Osteocyte (in vitro differentiated cells): ENCODE results near the gene SOCS2. TPM values are rescaled to one million over a fixed set of nuclear protein-coding genes. Genes with fewer than 3 reads are reported as not detected.

Experiments used
- DNase-seq: peaks from one replicate; pipeline ENCODE4 v3.0.0; 2021; ENCODE audit warnings: mixed read lengths; ENCODE audit not compliant: unreplicated experiment; ENCODE audit errors: extremely low spot score
- H3K27ac Mint-ChIP-seq: one replicate; pipeline ENCODE4 v1.8.0; 2021; ENCODE audit warnings: mild to moderate bottlenecking, mixed read lengths; ENCODE audit not compliant: unreplicated experiment
- H3K27me3 Mint-ChIP-seq: one replicate; pipeline ENCODE4 v1.8.0; 2021; ENCODE audit warnings: mixed read lengths; ENCODE audit not compliant: unreplicated experiment
- H3K36me3 Mint-ChIP-seq: one replicate; pipeline ENCODE4 v1.8.0; 2021; ENCODE audit warnings: mixed read lengths; ENCODE audit not compliant: unreplicated experiment
- H3K4me1 Mint-ChIP-seq: one replicate; pipeline ENCODE4 v1.8.0; 2021; ENCODE audit warnings: mixed read lengths; ENCODE audit not compliant: unreplicated experiment
- H3K4me3 Mint-ChIP-seq: one replicate; pipeline ENCODE4 v1.8.0; 2021; ENCODE audit warnings: mild to moderate bottlenecking, moderate library complexity, mixed read lengths; ENCODE audit not compliant: unreplicated experiment
- H3K9me3 Mint-ChIP-seq: one replicate; pipeline ENCODE4 v1.8.0; 2021; ENCODE audit warnings: mixed read lengths; ENCODE audit not compliant: unreplicated experiment
- total RNA-seq: library from RNA; stranded (reverse); gene quantifications from 2 replicates; pipeline ENCODE4 v1.2.1, GENCODE V29; 2021
- TF ChIP-seq, protein P1 (sequence below): fragments of 200-600 bp; sonication (generic); IDR thresholded peaks from 2 replicates; pipeline ENCODE4 v1.5.0; 2021; ENCODE audit warnings: antibody characterized with exemption, mild to moderate bottlenecking, moderate library complexity

The SOCS2 gene
- total RNA-seq, 1 donor from 2014 or later = 28.1 TPM

DNA sequence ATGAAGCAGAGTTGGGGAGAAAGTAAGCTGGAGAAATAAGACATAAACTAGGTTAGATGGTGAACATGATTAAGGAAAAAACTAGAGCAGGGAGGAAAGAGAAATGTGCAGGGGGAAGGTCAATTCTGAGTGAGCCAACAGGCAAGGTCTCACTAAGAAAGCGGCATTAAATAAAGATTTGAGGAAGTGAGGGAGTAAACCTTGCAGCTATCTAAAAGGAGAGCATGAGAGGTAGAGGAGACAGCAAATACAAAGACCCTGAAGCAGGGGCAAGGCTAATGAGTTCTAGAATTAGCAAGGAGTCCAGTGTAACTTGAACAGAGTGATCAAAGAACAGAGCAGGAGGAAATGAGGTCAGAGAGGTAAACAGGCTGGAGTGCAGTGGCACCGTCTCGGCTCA lies 4.4 kb upstream of the SOCS2 start:
- H3K4me3 Mint-ChIP-seq = no peak overlapping the region
- no peaks in the 10 kb centered on the region for H3K9me3 Mint-ChIP-seq
- DNase-seq = no peak
- peaks cover 6% of the 10 kb centered on the region for H3K4me1 Mint-ChIP-seq
- no peak overlapping the region for H3K27ac Mint-ChIP-seq
- H3K27me3 Mint-ChIP-seq = no peaks in the 10 kb centered on the region
- TF ChIP-seq, protein P1, sequence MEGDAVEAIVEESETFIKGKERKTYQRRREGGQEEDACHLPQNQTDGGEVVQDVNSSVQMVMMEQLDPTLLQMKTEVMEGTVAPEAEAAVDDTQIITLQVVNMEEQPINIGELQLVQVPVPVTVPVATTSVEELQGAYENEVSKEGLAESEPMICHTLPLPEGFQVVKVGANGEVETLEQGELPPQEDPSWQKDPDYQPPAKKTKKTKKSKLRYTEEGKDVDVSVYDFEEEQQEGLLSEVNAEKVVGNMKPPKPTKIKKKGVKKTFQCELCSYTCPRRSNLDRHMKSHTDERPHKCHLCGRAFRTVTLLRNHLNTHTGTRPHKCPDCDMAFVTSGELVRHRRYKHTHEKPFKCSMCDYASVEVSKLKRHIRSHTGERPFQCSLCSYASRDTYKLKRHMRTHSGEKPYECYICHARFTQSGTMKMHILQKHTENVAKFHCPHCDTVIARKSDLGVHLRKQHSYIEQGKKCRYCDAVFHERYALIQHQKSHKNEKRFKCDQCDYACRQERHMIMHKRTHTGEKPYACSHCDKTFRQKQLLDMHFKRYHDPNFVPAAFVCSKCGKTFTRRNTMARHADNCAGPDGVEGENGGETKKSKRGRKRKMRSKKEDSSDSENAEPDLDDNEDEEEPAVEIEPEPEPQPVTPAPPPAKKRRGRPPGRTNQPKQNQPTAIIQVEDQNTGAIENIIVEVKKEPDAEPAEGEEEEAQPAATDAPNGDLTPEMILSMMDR = no peak
- peaks cover 6% of the 10 kb centered on the region for H3K36me3 Mint-ChIP-seq

DNA sequence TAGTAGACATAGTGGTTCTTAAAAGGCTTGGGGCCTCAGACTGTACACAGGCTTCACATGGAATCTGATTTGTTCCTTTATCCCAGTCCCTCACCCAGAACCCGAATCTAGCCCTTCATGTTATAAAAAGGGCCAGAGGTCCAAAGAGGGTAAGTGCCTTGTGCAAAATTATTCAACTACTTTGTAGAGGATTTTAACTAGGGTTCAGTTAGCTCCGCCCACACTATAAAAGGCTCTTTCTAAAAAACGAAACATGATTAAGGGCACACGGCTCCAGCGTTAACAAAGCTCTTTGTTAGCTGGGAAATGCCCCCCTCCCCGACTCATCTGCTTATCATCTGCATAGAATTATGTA lies 3.2 kb upstream of the SOCS2 start:
- no peaks in the 10 kb centered on the region for H3K9me3 Mint-ChIP-seq
- no peaks in the 10 kb centered on the region for H3K27me3 Mint-ChIP-seq
- peak overlapping the region; percentile 78 for H3K27ac Mint-ChIP-seq
- TF ChIP-seq, protein P1 = no peak
- H3K4me3 Mint-ChIP-seq = peak overlapping the region; percentile 86
- H3K36me3 Mint-ChIP-seq = peaks cover 5% of the 10 kb centered on the region
- DNase-seq = no peak
- H3K4me1 Mint-ChIP-seq = peaks cover 12% of the 10 kb centered on the region

DNA sequence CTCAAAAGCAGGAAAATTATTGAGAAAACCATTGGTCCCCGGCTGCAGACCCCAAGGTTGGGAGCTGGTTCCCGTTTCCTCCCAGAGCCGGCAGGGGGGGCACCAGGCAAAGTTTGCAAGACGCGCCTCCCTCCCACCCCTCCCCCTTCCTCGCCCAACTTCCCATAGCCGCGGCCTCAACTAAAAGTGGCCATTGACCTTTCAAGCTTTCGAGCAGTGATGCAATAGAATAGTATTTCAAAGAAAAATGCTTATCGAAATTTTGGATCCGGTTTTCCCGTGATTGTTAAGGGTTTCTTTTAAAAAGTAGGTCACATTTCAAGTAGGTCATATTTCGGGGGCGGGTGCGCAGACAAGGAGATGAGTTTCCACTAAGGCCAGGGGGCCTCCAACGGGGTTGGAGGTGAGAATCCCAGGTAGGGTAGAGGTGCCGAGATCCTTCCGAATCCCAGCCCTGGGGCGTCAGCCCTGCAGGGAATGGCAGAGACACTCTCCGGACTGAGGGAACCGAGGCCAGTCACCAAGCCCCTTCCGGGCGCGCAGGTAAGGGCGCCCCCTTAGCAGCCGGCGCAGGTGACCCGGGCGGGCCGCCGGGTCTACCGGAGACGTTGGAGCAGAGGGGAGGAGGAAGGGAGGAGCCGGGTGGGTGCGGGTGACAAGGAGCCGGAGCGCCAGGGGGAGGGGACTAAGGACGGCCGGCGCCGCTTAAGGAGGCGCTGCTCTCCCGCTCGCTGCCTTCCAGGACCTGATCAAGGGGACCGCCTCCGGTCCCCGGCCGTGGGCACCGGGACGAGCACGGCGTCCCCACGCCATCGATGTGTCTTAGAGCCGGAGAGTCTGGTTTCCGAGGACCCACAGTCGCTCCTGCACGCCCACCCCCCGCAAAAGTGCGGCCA lies 2.6 kb upstream of the SOCS2 start:
- H3K4me1 Mint-ChIP-seq = peaks cover 18% of the 10 kb centered on the region
- peak; percentile 93 for DNase-seq
- peak overlapping the region; percentile 78 for H3K27ac Mint-ChIP-seq
- no peaks in the 10 kb centered on the region for H3K27me3 Mint-ChIP-seq
- H3K9me3 Mint-ChIP-seq = no peaks in the 10 kb centered on the region
- TF ChIP-seq, protein P1 = peak; percentile 93
- H3K36me3 Mint-ChIP-seq = peaks cover 8% of the 10 kb centered on the region
- peak overlapping the region; percentile 86 for H3K4me3 Mint-ChIP-seq

DNA sequence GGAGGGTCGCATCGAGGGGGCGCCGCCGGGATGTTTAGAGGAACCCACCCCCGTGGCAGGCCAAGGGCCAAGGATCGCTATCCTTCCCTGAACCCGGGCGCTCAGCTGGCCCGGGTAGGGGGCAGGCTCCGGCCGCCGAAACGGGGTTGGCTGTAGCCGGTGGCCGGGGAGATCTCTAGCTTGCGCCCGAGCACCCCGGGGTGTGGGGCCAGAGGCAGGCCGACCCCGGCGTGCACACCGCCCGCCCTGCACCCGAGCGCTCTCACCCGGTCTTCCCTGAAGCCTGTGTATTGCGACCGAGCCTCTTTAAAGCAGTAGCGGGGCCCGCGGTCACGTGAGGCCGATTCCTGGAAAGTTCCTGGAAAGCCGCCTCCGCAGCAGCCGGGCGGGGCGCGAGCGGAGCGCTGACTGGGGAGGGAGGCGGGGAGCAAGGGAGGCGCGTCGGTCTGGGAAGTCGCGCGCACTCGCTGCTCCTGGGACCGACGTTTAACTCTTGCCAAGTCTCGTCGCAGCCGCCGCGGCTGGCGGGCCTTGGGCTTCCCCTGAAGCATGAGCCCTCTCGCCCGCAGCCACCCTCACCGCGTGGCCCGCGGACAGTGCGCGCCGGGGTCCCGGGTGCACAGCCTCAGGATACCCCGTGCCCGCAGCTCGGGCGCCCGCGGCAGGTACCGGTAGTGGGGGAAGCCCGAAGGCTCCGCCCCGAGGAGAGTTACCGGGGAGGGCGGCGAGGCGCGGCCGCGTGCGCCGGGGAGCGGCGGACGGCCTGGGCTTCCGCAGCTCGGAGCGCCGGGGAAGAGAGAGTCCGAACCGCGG lies 1.7 kb upstream of the SOCS2 start:
- Mint-ChIP-seq H3K4me3 (peak overlapping the region; percentile 86), H3K4me1 (peaks cover 25% of the 10 kb centered on the region), H3K27me3 (no peaks in the 10 kb centered on the region), H3K27ac (peak overlapping the region; percentile 78), H3K9me3 (no peaks in the 10 kb centered on the region), H3K36me3 (peaks cover 11% of the 10 kb centered on the region)
- TF ChIP-seq, protein P1 = no peak
- DNase-seq = peak; percentile 97
